GM10248 (cell line): ENCODE data around the gene TNNT3.

ENCODE experiments used
- CTCF ChIA-PET: fragments of 300-600 bp; sonication (Branson Sonifier 250); formaldehyde crosslinking; extraction: SDS; loops from one replicate; lab custom pipeline; 2021; ENCODE audit warnings: antibody characterized with exemption; lab: Yijun Ruan, JAX
- POLR2A ChIA-PET: fragments of 350-650 bp; sonication (Branson Sonifier 250); formaldehyde crosslinking; extraction: SDS; loops from one replicate; lab custom pipeline; 2020; ENCODE audit warnings: antibody characterized with exemption; lab: Yijun Ruan, JAX
- DNase-seq: peaks from one replicate; pipeline ENCODE4 v3.0.0; 2012; ENCODE audit errors: extremely low spot score
- CTCF ChIP-seq: IDR thresholded peaks from 2 replicates; pipeline ENCODE4 v1.5.1; 2012; ENCODE audit warnings: mild to moderate bottlenecking, low read depth; ENCODE audit errors: extremely low read depth, missing control alignments, control extremely low read depth

The TNNT3 gene

GRCh38 chr11:1919391-1920127, at the start of gene TNNT3:
TSS of gene TNNT3 (plus strand) at chr11:1919703. CDS start at chr11:1922875, 3,172 bp downstream.
- ChIA-PET CTCF (interaction anchor here (1.3 to 4.9 kb wide), 3 partner anchors 14 to 63 kb away, joined by 3 to 28 read pairs (median 3); no protein-coding TSS in a partner anchor), POLR2A (no interaction called here)
- no peak for TF ChIP-seq CTCF
- no peak for DNase-seq

GRCh38 chr11:1870326-1870696, 49.2 kb upstream of the TNNT3 start:
- CTCF ChIA-PET = interaction anchor here (0.9 to 2.6 kb wide), 3 partner anchors 12 to 34 kb away, joined by 3 to 16 read pairs (median 5); no protein-coding TSS in a partner anchor
- POLR2A ChIA-PET = no interaction called here
- no peak for DNase-seq
- TF ChIP-seq CTCF = no peak

- no peak for DNase-seq
- CTCF ChIA-PET = interaction anchor here (0.9 to 2.6 kb wide), 3 partner anchors 12 to 35 kb away, joined by 3 to 16 read pairs (median 5); no protein-coding TSS in a partner anchor
- POLR2A ChIA-PET = no interaction called here
- TF ChIP-seq CTCF = no peak
Observed at GRCh38 chr11:1870721-1871466, 48.6 kb upstream of the TNNT3 start.

GRCh38 chr11:1871531-1871930, 48.0 kb upstream of the TNNT3 start:
- POLR2A ChIA-PET = no interaction called here
- no peak for TF ChIP-seq CTCF
- no peak for DNase-seq
- CTCF ChIA-PET = no interaction called here

- ChIA-PET CTCF (interaction anchor here (1.0 kb wide), 1 partner anchor 10 kb away, joined by 3 read pairs; no protein-coding TSS in a partner anchor), POLR2A (interaction anchor here (0.6 kb wide), 1 partner anchor 9 kb away, joined by 3 read pairs; no protein-coding TSS in a partner anchor)
- TF ChIP-seq CTCF = no peak
- no peak for DNase-seq
Observed at GRCh38 chr11:1872267-1872985, 47.1 kb upstream of the TNNT3 start.
